Measurements from ENCODE around the gene SNTG2.

DNA sequence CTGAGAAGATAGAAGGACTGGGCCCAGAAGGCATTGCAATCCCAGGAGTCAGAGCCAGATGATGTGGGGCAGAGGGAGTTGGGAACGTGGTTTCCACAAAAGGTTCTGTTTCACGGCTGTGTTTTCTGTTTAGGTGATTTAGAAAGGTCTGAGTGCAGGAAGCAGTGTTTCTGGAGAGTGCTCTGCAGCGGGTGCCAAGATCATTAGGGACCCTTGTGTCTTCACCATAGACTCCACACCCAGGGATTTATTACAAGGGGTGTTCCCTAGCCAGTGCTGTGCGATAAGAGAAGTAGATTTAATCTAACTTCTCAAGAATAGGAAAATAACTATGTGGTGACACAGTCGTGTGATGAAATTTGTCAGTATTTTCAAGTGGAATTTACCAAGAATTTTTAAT lies 241.5 kb downstream of the SNTG2 start:
- TF ChIP-seq KDM1A (CRISPR knock-in tag; IDR thresholded peaks at IDR 0.05): no peak
- no peak for TF ChIP-seq GLI4 (CRISPR knock-in tag; IDR thresholded peaks at IDR 0.05; ENCODE audit: borderline replicate concordance)
- TF ChIP-seq, protein P1, sequence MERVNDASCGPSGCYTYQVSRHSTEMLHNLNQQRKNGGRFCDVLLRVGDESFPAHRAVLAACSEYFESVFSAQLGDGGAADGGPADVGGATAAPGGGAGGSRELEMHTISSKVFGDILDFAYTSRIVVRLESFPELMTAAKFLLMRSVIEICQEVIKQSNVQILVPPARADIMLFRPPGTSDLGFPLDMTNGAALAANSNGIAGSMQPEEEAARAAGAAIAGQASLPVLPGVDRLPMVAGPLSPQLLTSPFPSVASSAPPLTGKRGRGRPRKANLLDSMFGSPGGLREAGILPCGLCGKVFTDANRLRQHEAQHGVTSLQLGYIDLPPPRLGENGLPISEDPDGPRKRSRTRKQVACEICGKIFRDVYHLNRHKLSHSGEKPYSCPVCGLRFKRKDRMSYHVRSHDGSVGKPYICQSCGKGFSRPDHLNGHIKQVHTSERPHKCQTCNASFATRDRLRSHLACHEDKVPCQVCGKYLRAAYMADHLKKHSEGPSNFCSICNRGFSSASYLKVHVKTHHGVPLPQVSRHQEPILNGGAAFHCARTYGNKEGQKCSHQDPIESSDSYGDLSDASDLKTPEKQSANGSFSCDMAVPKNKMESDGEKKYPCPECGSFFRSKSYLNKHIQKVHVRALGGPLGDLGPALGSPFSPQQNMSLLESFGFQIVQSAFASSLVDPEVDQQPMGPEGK (CRISPR knock-in tag; IDR thresholded peaks at IDR 0.05): no peak
- TF ChIP-seq MBNL3 (CRISPR knock-in tag; conservative IDR thresholded peaks at IDR 0.05): no peak
- TF ChIP-seq, protein P2, sequence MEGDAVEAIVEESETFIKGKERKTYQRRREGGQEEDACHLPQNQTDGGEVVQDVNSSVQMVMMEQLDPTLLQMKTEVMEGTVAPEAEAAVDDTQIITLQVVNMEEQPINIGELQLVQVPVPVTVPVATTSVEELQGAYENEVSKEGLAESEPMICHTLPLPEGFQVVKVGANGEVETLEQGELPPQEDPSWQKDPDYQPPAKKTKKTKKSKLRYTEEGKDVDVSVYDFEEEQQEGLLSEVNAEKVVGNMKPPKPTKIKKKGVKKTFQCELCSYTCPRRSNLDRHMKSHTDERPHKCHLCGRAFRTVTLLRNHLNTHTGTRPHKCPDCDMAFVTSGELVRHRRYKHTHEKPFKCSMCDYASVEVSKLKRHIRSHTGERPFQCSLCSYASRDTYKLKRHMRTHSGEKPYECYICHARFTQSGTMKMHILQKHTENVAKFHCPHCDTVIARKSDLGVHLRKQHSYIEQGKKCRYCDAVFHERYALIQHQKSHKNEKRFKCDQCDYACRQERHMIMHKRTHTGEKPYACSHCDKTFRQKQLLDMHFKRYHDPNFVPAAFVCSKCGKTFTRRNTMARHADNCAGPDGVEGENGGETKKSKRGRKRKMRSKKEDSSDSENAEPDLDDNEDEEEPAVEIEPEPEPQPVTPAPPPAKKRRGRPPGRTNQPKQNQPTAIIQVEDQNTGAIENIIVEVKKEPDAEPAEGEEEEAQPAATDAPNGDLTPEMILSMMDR (CRISPR knock-in tag; IDR thresholded peaks at IDR 0.05): no peak
- TF ChIP-seq XRCC5 (optimal IDR thresholded peaks at IDR 0.05; ENCODE audit: low read length): no peak
